SH-SY5Y (cell line): ENCODE measurements around the gene TSC22D3.

Experiments used
- GATA2 ChIP-seq: IDR thresholded peaks from 2 replicates; pipeline ENCODE4 v1.6.1; 2011; ENCODE audit warnings: mild to moderate bottlenecking, low read depth, low read length
- GATA3 ChIP-seq: IDR thresholded peaks from 2 replicates; pipeline ENCODE4 v1.6.1; 2011; ENCODE audit warnings: low read depth, mild to moderate bottlenecking, low read length, moderate library complexity

- TF ChIP-seq GATA3, result no peak
- TF ChIP-seq GATA2, result no peak
These were observed 1.6 kb downstream of the TSC22D3 start for GRCh38 chrX:107773906-107774435.
